K562 (cell line): ENCODE data around the gene SPTBN5.

Source experiments
- BACH1 ChIP-seq: fragments of 200-800 bp; sonication (Bioruptor generic); IDR thresholded peaks from 2 replicates; pipeline ENCODE4 v1.6.1; 2016; ENCODE audit warnings: missing genetic modification characterization, missing compliant biosample characterization
- E2F5 ChIP-seq: sonication (generic); formaldehyde crosslinking; IDR thresholded peaks from 2 replicates; pipeline ENCODE4 v1.8.0; 2022; ENCODE audit warnings: mild to moderate bottlenecking, missing genetic modification reagents
- FOSL1 ChIP-seq: fragments of 200-800 bp; sonication (Bioruptor generic); conservative IDR thresholded peaks from 2 replicates; pipeline ENCODE4 v1.6.1; 2016; ENCODE audit warnings: missing genetic modification characterization, missing compliant biosample characterization
- MAFK ChIP-seq: IDR thresholded peaks from 2 replicates; pipeline ENCODE4 v1.6.1; 2011; ENCODE audit warnings: low read length, improper control_type of control experiment
- SMC3 ChIP-seq: conservative IDR thresholded peaks from 2 replicates; pipeline ENCODE4 v1.6.1; 2011; ENCODE audit warnings: low read depth, low read length, improper control_type of control experiment; ENCODE audit not compliant: insufficient read depth
- SP2 ChIP-seq: IDR thresholded peaks from 2 replicates; pipeline ENCODE4 v1.6.1; 2011; ENCODE audit warnings: mild to moderate bottlenecking, low read depth, low read length, moderate library complexity; ENCODE audit not compliant: poor library complexity, severe bottlenecking; ENCODE audit errors: extremely low read depth

- no peak for TF ChIP-seq FOSL1 (tag)
- no peak for TF ChIP-seq MAFK
- TF ChIP-seq BACH1 (tag) = no peak
- no peak for TF ChIP-seq SMC3
- no peak for TF ChIP-seq E2F5
- no peak for TF ChIP-seq SP2
These were observed 51.6 kb downstream of the SPTBN5 start for GRCh38 chr15:41842229-41842628.
